Chondrocyte (in vitro differentiated cells): ENCODE measurements around the gene ARVCF. TPM values are rescaled to one million over a fixed set of nuclear protein-coding genes. Genes with fewer than 3 reads are reported as not detected.
A peak's percentile ranks its signal among the peaks of the same experiment; 100 is the strongest.

Experiments
- DNase-seq: peaks from one replicate; pipeline ENCODE4 v3.0.0; 2021; ENCODE audit warnings: mixed read lengths, low spot score
- H3K27ac Mint-ChIP-seq: one replicate; pipeline ENCODE4 v1.8.0; 2021; ENCODE audit warnings: mild to moderate bottlenecking, moderate library complexity, mixed read lengths; ENCODE audit not compliant: unreplicated experiment
- H3K27me3 Mint-ChIP-seq: 2 replicates; pipeline ENCODE4 v1.8.0; 2021; ENCODE audit warnings: low read depth, mixed read lengths
- H3K36me3 Mint-ChIP-seq: 2 replicates; pipeline ENCODE4 v1.8.0; 2021; ENCODE audit warnings: low read depth, mixed read lengths
- H3K4me1 Mint-ChIP-seq: 2 replicates; pipeline ENCODE4 v1.8.0; 2021; ENCODE audit warnings: low read depth, mild to moderate bottlenecking, mixed read lengths
- H3K4me3 Mint-ChIP-seq: one replicate; pipeline ENCODE4 v1.8.0; 2021; ENCODE audit warnings: mild to moderate bottlenecking, moderate library complexity, mixed read lengths; ENCODE audit not compliant: unreplicated experiment
- H3K9me3 Mint-ChIP-seq: 2 replicates; pipeline ENCODE4 v1.8.0; 2021; ENCODE audit warnings: low read depth, mixed read lengths
- total RNA-seq: library from RNA; stranded (reverse); gene quantifications from 3 replicates; pipeline ENCODE4 v1.2.1, GENCODE V29; 2021
- TF ChIP-seq, protein P1 (sequence below): fragments of 200-600 bp; sonication (generic); IDR thresholded peaks from 2 replicates; pipeline ENCODE4 v1.5.0; 2021; ENCODE audit warnings: antibody characterized with exemption, mild to moderate bottlenecking, moderate library complexity

ARVCF gene
- total RNA-seq, 1 donor from 2014 or later = 24.2 TPM

GRCh38 chr22:20009582-20010306, 6.9 kb downstream of the ARVCF start:
- H3K27ac Mint-ChIP-seq = no peak overlapping the region
- H3K27me3 Mint-ChIP-seq = no peaks in the 10 kb centered on the region
- H3K4me3 Mint-ChIP-seq = no peak overlapping the region
- H3K4me1 Mint-ChIP-seq = no peaks in the 10 kb centered on the region
- TF ChIP-seq, protein P1, sequence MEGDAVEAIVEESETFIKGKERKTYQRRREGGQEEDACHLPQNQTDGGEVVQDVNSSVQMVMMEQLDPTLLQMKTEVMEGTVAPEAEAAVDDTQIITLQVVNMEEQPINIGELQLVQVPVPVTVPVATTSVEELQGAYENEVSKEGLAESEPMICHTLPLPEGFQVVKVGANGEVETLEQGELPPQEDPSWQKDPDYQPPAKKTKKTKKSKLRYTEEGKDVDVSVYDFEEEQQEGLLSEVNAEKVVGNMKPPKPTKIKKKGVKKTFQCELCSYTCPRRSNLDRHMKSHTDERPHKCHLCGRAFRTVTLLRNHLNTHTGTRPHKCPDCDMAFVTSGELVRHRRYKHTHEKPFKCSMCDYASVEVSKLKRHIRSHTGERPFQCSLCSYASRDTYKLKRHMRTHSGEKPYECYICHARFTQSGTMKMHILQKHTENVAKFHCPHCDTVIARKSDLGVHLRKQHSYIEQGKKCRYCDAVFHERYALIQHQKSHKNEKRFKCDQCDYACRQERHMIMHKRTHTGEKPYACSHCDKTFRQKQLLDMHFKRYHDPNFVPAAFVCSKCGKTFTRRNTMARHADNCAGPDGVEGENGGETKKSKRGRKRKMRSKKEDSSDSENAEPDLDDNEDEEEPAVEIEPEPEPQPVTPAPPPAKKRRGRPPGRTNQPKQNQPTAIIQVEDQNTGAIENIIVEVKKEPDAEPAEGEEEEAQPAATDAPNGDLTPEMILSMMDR = no peak
- peak; percentile 77 for DNase-seq
- H3K36me3 Mint-ChIP-seq = no peaks in the 10 kb centered on the region
- H3K9me3 Mint-ChIP-seq = peaks cover 2% of the 10 kb centered on the region

GRCh38 chr22:20009018-20009491, 7.6 kb downstream of the ARVCF start:
- TF ChIP-seq, protein P1 = no peak
- no peak overlapping the region for H3K27ac Mint-ChIP-seq
- no peaks in the 10 kb centered on the region for H3K4me1 Mint-ChIP-seq
- H3K9me3 Mint-ChIP-seq = peaks cover 9% of the 10 kb centered on the region
- no peak overlapping the region for H3K4me3 Mint-ChIP-seq
- peak; percentile 77 for DNase-seq
- H3K27me3 Mint-ChIP-seq = no peaks in the 10 kb centered on the region
- peaks cover 4% of the 10 kb centered on the region for H3K36me3 Mint-ChIP-seq

DNA sequence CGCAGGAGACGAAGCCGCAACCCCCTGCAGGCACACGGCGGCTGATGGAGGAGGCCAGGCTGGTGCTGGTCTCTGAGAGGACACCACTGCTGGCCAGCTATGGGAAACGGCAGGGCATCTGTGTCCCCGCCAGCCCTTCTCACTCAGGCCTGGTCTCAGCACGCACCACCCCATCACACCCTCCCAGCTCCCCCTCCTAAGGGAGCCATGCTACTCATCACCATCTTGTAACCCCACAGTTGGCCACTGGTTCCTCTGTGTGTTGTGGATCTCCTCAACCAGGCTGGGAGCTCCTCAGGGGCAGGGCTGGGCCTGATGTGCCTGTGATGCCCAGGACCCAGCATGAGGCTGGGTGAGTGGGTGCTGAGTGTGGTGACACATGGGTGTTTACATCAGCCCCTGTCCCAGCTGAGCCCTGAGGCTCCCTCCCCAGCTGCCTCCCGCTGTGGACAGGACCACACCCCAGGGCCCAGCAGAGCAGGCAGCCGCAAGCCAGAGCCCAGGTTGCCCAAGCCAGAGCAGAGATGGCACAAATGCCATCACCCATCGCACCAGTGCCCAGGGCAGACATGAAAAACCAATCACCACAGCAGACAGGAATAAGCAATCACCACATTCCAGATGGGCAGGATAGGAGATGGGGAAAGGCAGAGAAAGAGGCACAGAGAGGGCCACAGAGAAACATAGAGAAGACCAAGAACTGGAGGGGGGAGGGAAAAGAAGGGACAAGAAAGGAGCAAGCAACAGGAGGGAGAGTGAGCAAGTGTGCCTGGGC, 8.2 kb downstream of the ARVCF start:
- Mint-ChIP-seq H3K36me3 (peaks cover 5% of the 10 kb centered on the region), H3K27ac (peak overlapping the region; percentile 36), H3K4me3 (no peak overlapping the region), H3K4me1 (no peaks in the 10 kb centered on the region), H3K27me3 (no peaks in the 10 kb centered on the region), H3K9me3 (peaks cover 14% of the 10 kb centered on the region)
- DNase-seq = peak; percentile 75
- TF ChIP-seq, protein P1 = no peak

DNA sequence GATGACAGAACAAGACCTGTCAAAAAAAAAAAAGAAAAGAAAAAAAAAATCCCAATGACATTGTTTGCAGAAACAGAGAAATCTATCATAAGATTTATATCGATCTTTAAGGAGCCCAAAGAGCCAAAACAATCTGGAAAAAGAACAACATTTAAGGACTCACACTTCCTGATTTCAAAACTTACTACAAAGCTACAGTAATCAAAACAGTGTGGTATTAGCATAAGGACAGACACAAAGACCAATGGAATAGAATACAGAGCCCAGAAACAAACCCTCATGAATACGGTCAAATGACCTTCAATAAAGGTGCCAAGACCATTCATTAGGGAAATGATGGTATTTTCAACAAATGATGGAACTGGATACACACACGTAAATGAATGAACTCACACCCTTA, 12.2 kb downstream of the ARVCF start:
- Mint-ChIP-seq H3K4me1 (no peaks in the 10 kb centered on the region), H3K9me3 (peaks cover 20% of the 10 kb centered on the region), H3K36me3 (peaks cover 8% of the 10 kb centered on the region), H3K27me3 (no peaks in the 10 kb centered on the region), H3K27ac (no peak overlapping the region), H3K4me3 (no peak overlapping the region)
- DNase-seq = no peak
- TF ChIP-seq, protein P1 = no peak

GRCh38 chr22:20003304-20003703, 13.3 kb downstream of the ARVCF start:
- Mint-ChIP-seq H3K36me3 (peaks cover 8% of the 10 kb centered on the region), H3K4me3 (no peak overlapping the region)
- DNase-seq = no peak

More at GRCh38 chr22:20003304-20003703, 13.3 kb downstream of the ARVCF start:
- TF ChIP-seq, protein P1 = no peak
- Mint-ChIP-seq H3K4me1 (peaks cover 6% of the 10 kb centered on the region), H3K27ac (no peak overlapping the region), H3K9me3 (peaks cover 20% of the 10 kb centered on the region), H3K27me3 (no peaks in the 10 kb centered on the region)
